GM06990 (cell line): ENCODE data around the gene SLC41A3.
"Not testable (repeated sequence)": the region's sequence is repeated elsewhere in the genome, so short reads cannot be mapped to it uniquely, and the experiment has no call there.

ENCODE experiments used
- DNase-seq: peaks from one replicate; pipeline ENCODE4 v3.0.0-alpha.2; 2011; ENCODE audit not compliant: insufficient read length; ENCODE audit errors: extremely low read depth
- H3K27me3 ChIP-seq: replicated peaks from 2 replicates; pipeline ENCODE4 v1.6.0; 2011; ENCODE audit warnings: low read length; ENCODE audit not compliant: control insufficient read depth, insufficient read depth
- H3K36me3 ChIP-seq: 2 replicates; pipeline ENCODE4 v1.5.1; 2011; ENCODE audit warnings: low read length; ENCODE audit not compliant: control insufficient read depth, insufficient read depth
- H3K4me3 ChIP-seq: replicated peaks from 2 replicates; pipeline ENCODE4 v1.5.1; 2011; ENCODE audit warnings: low read depth, mild to moderate bottlenecking, control low read depth, low read length
- CTCF ChIP-seq: IDR thresholded peaks from 2 replicates; pipeline ENCODE4 v1.5.1; 2011; ENCODE audit warnings: low read length, control low read depth, mild to moderate bottlenecking, inconsistent platforms; ENCODE audit not compliant: insufficient read depth, poor library complexity, severe bottlenecking

SLC41A3 gene

GRCh38 chr3:125957674-125958510, 126.0 kb downstream of the SLC41A3 start:
- H3K27me3 ChIP-seq: no peaks in the 10 kb centered on the region
- no peak for TF ChIP-seq CTCF
- H3K36me3 ChIP-seq: no peaks in the 10 kb centered on the region
- no peak for DNase-seq
- H3K4me3 ChIP-seq: no peak overlapping the region

- not testable (repeated sequence) for H3K36me3 ChIP-seq, H3K4me3 ChIP-seq, DNase-seq, H3K27me3 ChIP-seq
These were observed 126.9 kb downstream of the SLC41A3 start for GRCh38 chr3:125957020-125957419.
